Esophagus muscularis mucosa (tissue), 4 donors: ENCODE data around the gene TAGAP. TPM values are rescaled to one million over a fixed set of nuclear protein-coding genes. Genes with fewer than 3 reads are reported as not detected.

ENCODE experiments used
- DNase-seq: peaks from one replicate; pipeline ENCODE4 v3.0.0-alpha.2; 2017; ENCODE audit errors: extremely low spot score
- H3K27ac ChIP-seq, 4 donors: fragments of 200-600 bp; sonication (generic); replicated peaks in 1 of 4; 1 replicate in 3 of 4; 2 replicates in 1 of 4; pipeline ENCODE4 v1.5.1; 2016 to 2019; ENCODE audit warnings: mild to moderate bottlenecking in 1 of 4
- H3K27me3 ChIP-seq, 4 donors: fragments of 200-600 bp; sonication (generic); one replicate each; pipeline versions ENCODE4 v1.5.1 to v1.6.0; 2016 to 2019
- H3K36me3 ChIP-seq, 4 donors: fragments of 200-600 bp; sonication (generic); one replicate each; pipeline ENCODE4 v1.5.1; 2016 to 2019
- H3K4me1 ChIP-seq, 4 donors: fragments of 200-600 bp; sonication (generic); one replicate each; pipeline ENCODE4 v1.5.1; 2016 to 2019
- H3K4me3 ChIP-seq, 4 donors: fragments of 200-600 bp; sonication (generic); 1 replicate in 2 of 4; 2 replicates in 2 of 4; pipeline ENCODE4 v1.5.1; 2016 to 2019; ENCODE audit warnings: mild to moderate bottlenecking in 4 of 4, moderate library complexity in 1 of 4
- H3K9me3 ChIP-seq, 4 donors: fragments of 200-600 bp; sonication (generic); 1 replicate in 3 of 4; 2 replicates in 1 of 4; pipeline ENCODE4 v1.5.1; 2016 to 2019
- EP300 ChIP-seq: sonication (generic); formaldehyde crosslinking; IDR thresholded peaks from one replicate; pipeline ENCODE4 v1.6.1; 2017; ENCODE audit warnings: antibody characterized with exemption
- POLR2A ChIP-seq: fragments of 450-650 bp; IDR thresholded peaks from one replicate; pipeline ENCODE4 v1.6.1; 2017; ENCODE audit warnings: antibody characterized with exemption, moderate library complexity, mild to moderate bottlenecking, low read depth
- POLR2AphosphoS5 ChIP-seq, 2 donors: sonication (generic); formaldehyde crosslinking; IDR thresholded peaks; one replicate each; pipeline ENCODE4 v1.6.1; 2017; ENCODE audit warnings: antibody characterized with exemption in 2 of 2
- WGBS: methylation state at CpG from one replicate; pipeline ENCODE4 v1.1.5; 2018; 5-methylcytosine and 5-hydroxymethylcytosine counted together
- intact Hi-C: fragments of 100-400 bp; cut with DNase I; formaldehyde crosslinking; loops from one replicate; pipeline ENCODE4 v1.15.1; 2023
- total RNA-seq, 4 donors: library from RNA; depleted of rRNA; stranded (reverse); fragments of >200 nt; gene quantifications; one replicate each; pipeline versions ENCODE4 v1.1.0 to v1.2.1, GENCODE V29; 2016
- TF ChIP-seq, protein P1 (sequence below), 3 experiments: fragments of 200-600 bp in 2 of 3; fragments of 450-650 bp in 1 of 3; sonication (generic) in 2 of 3; IDR thresholded peaks; one replicate each; pipeline ENCODE4 v1.5.1; 2017 to 2019; ENCODE audit warnings: antibody characterized with exemption in 3 of 3, mild to moderate bottlenecking in 2 of 3, moderate library complexity in 1 of 3

Gene TAGAP
- total RNA-seq, 4 donors from 2014 or later = 1.5 to 3.0 (median 1.9) TPM

DNA sequence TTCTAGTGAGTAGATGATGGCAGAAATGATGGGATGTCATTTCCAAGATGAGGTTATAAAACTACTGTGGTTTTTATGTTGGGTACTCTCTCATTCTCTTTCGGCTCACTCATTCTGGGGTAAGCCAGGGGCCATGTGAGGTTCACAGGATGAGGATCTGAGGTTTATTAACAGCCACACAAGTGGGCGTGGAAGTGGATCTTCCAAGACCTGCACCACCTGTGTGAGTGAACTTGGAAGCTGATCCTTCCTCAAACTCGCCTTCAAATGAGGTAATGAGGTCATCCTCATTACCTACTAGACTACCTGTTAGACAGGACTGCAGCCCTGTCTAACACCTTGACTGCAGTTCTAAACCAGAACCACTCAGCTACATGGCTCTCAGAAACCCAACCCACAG, 45.1 kb upstream of the TAGAP start:
- WGBS = 92% methylated on average over 3 of the region's 3 CpGs
- Histone ChIP-seq H3K9me3 (no peaks in the 10 kb centered on the region), H3K36me3 (no peaks in the 10 kb centered on the region), H3K27ac (no peak overlapping the region), H3K27me3 (no peaks in the 10 kb centered on the region), H3K4me1 (no peaks in the 10 kb centered on the region), H3K4me3 (no peak overlapping the region)
- TF ChIP-seq, protein P1, sequence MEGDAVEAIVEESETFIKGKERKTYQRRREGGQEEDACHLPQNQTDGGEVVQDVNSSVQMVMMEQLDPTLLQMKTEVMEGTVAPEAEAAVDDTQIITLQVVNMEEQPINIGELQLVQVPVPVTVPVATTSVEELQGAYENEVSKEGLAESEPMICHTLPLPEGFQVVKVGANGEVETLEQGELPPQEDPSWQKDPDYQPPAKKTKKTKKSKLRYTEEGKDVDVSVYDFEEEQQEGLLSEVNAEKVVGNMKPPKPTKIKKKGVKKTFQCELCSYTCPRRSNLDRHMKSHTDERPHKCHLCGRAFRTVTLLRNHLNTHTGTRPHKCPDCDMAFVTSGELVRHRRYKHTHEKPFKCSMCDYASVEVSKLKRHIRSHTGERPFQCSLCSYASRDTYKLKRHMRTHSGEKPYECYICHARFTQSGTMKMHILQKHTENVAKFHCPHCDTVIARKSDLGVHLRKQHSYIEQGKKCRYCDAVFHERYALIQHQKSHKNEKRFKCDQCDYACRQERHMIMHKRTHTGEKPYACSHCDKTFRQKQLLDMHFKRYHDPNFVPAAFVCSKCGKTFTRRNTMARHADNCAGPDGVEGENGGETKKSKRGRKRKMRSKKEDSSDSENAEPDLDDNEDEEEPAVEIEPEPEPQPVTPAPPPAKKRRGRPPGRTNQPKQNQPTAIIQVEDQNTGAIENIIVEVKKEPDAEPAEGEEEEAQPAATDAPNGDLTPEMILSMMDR (IDR thresholded peaks at IDR 0.05) = no peak
- TF ChIP-seq EP300 = no peak
- TF ChIP-seq POLR2AphosphoS5 (IDR thresholded peaks at IDR 0.05) = no peak
- no peak for TF ChIP-seq POLR2A
- DNase-seq = no peak
- intact Hi-C loops = no loop called here

DNA sequence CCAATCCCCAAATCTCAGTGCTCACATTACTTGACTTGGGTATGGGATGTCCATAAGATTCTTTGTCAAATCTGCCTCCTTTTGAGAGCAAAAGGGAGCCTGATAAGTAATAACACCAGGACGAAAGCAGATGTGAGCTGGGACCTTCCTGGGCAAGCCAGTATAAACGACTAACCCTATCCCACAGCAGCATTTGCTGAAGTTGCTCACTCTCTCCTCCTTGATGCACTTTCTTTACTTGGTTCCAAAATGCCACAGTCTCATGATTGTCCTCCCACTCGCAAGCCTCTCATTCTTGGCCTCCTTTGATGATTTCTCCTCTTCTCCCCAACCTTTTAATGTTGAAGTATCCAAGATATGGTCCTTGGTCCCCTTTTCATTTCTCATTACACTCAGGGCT, 44.7 kb upstream of the TAGAP start:
- Histone ChIP-seq H3K27ac (no peak overlapping the region), H3K27me3 (no peaks in the 10 kb centered on the region), H3K4me1 (no peaks in the 10 kb centered on the region), H3K36me3 (no peaks in the 10 kb centered on the region), H3K4me3 (no peak overlapping the region), H3K9me3 (no peaks in the 10 kb centered on the region)
- intact Hi-C loops = no loop called here
- TF ChIP-seq, protein P1 (IDR thresholded peaks at IDR 0.05) = no peak
- no peak for TF ChIP-seq EP300
- TF ChIP-seq POLR2AphosphoS5 (IDR thresholded peaks at IDR 0.05) = no peak
- no peak for TF ChIP-seq POLR2A
- WGBS = 92% methylated on average over 3 of the region's 3 CpGs
- DNase-seq = no peak

DNA sequence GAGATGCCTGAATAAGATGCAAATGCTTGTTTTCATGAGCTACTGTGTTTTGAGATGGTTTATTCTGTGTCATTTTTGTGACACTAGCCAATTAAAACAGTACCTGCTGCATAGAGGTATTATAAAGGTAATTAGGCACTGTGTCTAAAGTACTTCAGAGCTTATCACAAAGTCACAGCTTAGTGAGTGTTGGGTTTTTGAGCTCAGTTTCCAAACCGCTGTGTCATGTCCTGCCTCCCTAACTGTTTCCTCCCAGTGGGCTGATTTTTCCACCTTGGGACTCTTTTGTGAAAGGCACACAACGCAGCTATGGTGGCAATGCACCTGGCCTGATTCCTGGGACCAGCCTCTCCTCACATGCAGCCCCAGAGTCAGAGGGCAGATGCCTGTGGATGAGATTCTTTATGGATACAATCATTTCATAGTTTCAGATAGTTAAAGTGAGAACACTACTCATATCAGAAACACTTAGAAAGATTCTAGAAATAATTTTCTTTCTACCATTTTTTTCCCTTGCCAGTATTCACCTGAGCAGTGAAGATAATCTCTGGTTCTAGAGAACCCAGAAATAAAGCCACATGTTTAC, 41.3 kb upstream of the TAGAP start:
- intact Hi-C loops = no loop called here
- H3K4me1 ChIP-seq = no peaks in the 10 kb centered on the region
- H3K27me3 ChIP-seq = no peaks in the 10 kb centered on the region
- no peak for DNase-seq
- WGBS = 87% methylated on average over 2 of the region's 2 CpGs
- no peaks in the 10 kb centered on the region for H3K36me3 ChIP-seq
- H3K9me3 ChIP-seq = no peaks in the 10 kb centered on the region
- TF ChIP-seq POLR2A (no peak), EP300 (no peak), POLR2AphosphoS5 (IDR thresholded peaks at IDR 0.05) (no peak)
- TF ChIP-seq, protein P1 (IDR thresholded peaks at IDR 0.05) = no peak
- no peak overlapping the region for H3K4me3 ChIP-seq
- H3K27ac ChIP-seq = no peak overlapping the region

DNA sequence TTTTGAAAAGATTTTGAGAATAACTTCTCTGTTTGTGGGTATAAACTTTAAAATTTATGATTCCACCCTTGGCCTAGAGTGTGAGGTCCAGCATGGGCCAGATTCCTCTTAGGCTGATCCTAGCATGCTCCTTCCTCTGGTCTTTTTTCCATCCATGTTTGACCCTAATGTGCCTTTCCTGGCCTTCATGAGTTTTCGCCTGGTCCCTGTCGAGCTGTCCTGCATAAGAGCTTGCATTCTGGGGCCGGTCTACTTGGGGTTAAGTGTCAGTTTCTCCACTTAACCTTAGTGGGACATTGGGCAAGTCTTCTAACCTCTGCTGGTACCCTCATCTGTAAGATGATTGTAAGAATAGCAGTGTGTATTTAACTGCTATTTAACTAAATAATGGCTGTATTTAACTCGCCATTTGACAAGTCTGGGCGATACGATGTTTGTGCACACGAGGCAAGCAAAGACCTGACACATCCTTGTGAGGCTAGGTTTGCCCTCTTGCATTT, 40.7 kb upstream of the TAGAP start:
- no peaks in the 10 kb centered on the region for H3K4me1 ChIP-seq
- intact Hi-C loops = no loop called here

More for the DNA sequence above, 40.7 kb upstream of the TAGAP start:
- Histone ChIP-seq H3K4me3 (no peak overlapping the region), H3K36me3 (no peaks in the 10 kb centered on the region), H3K9me3 (no peaks in the 10 kb centered on the region), H3K27ac (no peak overlapping the region), H3K27me3 (no peaks in the 10 kb centered on the region)
- no peak for DNase-seq
- no peak for TF ChIP-seq POLR2A
- TF ChIP-seq POLR2AphosphoS5 (IDR thresholded peaks at IDR 0.05) = no peak
- TF ChIP-seq, protein P1 (IDR thresholded peaks at IDR 0.05) = no peak
- TF ChIP-seq EP300 = no peak
- WGBS = 94% methylated on average over 7 of the region's 7 CpGs
